ENCODE results near the gene ABCA8.

- TF ChIP-seq, protein P1, sequence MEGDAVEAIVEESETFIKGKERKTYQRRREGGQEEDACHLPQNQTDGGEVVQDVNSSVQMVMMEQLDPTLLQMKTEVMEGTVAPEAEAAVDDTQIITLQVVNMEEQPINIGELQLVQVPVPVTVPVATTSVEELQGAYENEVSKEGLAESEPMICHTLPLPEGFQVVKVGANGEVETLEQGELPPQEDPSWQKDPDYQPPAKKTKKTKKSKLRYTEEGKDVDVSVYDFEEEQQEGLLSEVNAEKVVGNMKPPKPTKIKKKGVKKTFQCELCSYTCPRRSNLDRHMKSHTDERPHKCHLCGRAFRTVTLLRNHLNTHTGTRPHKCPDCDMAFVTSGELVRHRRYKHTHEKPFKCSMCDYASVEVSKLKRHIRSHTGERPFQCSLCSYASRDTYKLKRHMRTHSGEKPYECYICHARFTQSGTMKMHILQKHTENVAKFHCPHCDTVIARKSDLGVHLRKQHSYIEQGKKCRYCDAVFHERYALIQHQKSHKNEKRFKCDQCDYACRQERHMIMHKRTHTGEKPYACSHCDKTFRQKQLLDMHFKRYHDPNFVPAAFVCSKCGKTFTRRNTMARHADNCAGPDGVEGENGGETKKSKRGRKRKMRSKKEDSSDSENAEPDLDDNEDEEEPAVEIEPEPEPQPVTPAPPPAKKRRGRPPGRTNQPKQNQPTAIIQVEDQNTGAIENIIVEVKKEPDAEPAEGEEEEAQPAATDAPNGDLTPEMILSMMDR (IDR thresholded peaks at IDR 0.05), result no peak
- TF ChIP-seq POLR2A (IDR thresholded peaks at IDR 0.05), result no peak
Measured at GRCh38 chr17:68853036-68853435, 102.2 kb downstream of the ABCA8 start.
